IMR-90 (cell line): ENCODE measurements around the gene ZNF512B. TPM values are rescaled to one million over a fixed set of nuclear protein-coding genes. Genes with fewer than 3 reads are reported as not detected.

Experiments
- ATAC-seq: fragments of 200-7000 bp; cut with Tn5 transposase; 2 replicates; pipeline ENCODE4 v1.9.1; 2020; ENCODE audit warnings: low read depth, mild to moderate bottlenecking, moderate library complexity
- BruUV-seq: library from RNA; stranded (reverse); fragments of 400-500 nt; replicated peaks from 2 replicates; lab custom pipeline; 2021; lab: Mats Ljungman, UMichigan
- CTCF ChIA-PET: fragments of 300-600 bp; formaldehyde crosslinking; extraction: SDS; loops from one replicate; lab custom pipeline; 2021; ENCODE audit warnings: antibody characterized with exemption; lab: Yijun Ruan, JAX
- POLR2A ChIA-PET: fragments of 300-600 bp; sonication (Branson Sonifier 250); formaldehyde crosslinking; loops from one replicate; lab custom pipeline; 2022; ENCODE audit warnings: antibody characterized with exemption; ENCODE audit not compliant: unreplicated experiment; lab: Charles Lee
- DNase-seq: peaks from one replicate; pipeline ENCODE4 v3.0.0; 2013
- H2AFZ ChIP-seq: replicated peaks from 2 replicates; pipeline ENCODE3; 2013; ENCODE audit warnings: low read length, mild to moderate bottlenecking; ENCODE audit not compliant: poor library complexity
- H2AK5ac ChIP-seq: 2 replicates; pipeline ENCODE4 v1.6.1; 2013; ENCODE audit warnings: low read depth, low read length, inconsistent platforms
- H2AK9ac ChIP-seq: replicated peaks from 2 replicates; pipeline ENCODE3; 2013; ENCODE audit warnings: mild to moderate bottlenecking, low read depth, low read length, moderate library complexity; ENCODE audit not compliant: poor library complexity
- H2BK120ac ChIP-seq: 2 replicates; pipeline ENCODE4 v1.6.1; 2013; ENCODE audit warnings: low read depth, low read length, inconsistent platforms
- H2BK15ac ChIP-seq: 3 replicates; pipeline ENCODE4 v1.6.1; 2013; ENCODE audit warnings: low read depth, low read length, inconsistent platforms
- H2BK20ac ChIP-seq: 2 replicates; pipeline ENCODE4 v1.6.1; 2013; ENCODE audit warnings: low read depth, mild to moderate bottlenecking, inconsistent platforms, low read length, moderate library complexity
- H2BK5ac ChIP-seq: 2 replicates; pipeline ENCODE4 v1.6.1; 2013; ENCODE audit warnings: mild to moderate bottlenecking, low read depth, low read length, inconsistent platforms; ENCODE audit not compliant: poor library complexity, severe bottlenecking
- H3K14ac ChIP-seq: replicated peaks from 2 replicates; pipeline ENCODE4 v1.6.1; 2013; ENCODE audit warnings: low read depth, low read length, inconsistent platforms
- H3K18ac ChIP-seq: 2 replicates; pipeline ENCODE4 v1.6.1; 2013; ENCODE audit warnings: low read depth, low read length, control low read depth
- H3K23ac ChIP-seq: 2 replicates; pipeline ENCODE4 v1.6.1; 2013; ENCODE audit warnings: low read depth, low read length, inconsistent platforms
- H3K27ac ChIP-seq: 2 replicates; pipeline ENCODE4 v1.5.1; 2013; ENCODE audit warnings: mild to moderate bottlenecking, control low read depth, low read length; ENCODE audit not compliant: insufficient read depth
- H3K27me3 ChIP-seq: 2 replicates; pipeline ENCODE4 v1.6.1; 2013; ENCODE audit warnings: low read length; ENCODE audit not compliant: control insufficient read depth, insufficient read depth
- H3K36me3 ChIP-seq: 2 replicates; pipeline ENCODE4 v1.6.1; 2013; ENCODE audit warnings: low read length, mixed read lengths; ENCODE audit not compliant: control insufficient read depth, insufficient read depth
- H3K4ac ChIP-seq: 2 replicates; pipeline ENCODE4 v1.6.1; 2013; ENCODE audit warnings: low read depth, low read length, inconsistent platforms
- H3K4me1 ChIP-seq: 2 replicates; pipeline ENCODE4 v1.6.1; 2013; ENCODE audit warnings: low read length, mixed read lengths; ENCODE audit not compliant: control insufficient read depth, insufficient read depth
- H3K4me2 ChIP-seq: 2 replicates; pipeline ENCODE4 v1.6.1; 2013; ENCODE audit warnings: low read depth, mild to moderate bottlenecking, control low read depth, low read length, moderate library complexity
- H3K4me3 ChIP-seq: 2 replicates; pipeline ENCODE4 v1.5.1; 2013; ENCODE audit warnings: low read depth, mild to moderate bottlenecking, control low read depth, low read length, moderate library complexity; ENCODE audit not compliant: insufficient read depth
- H3K56ac ChIP-seq: 2 replicates; pipeline ENCODE4 v1.6.1; 2013; ENCODE audit warnings: low read length, inconsistent platforms; ENCODE audit not compliant: insufficient read depth; ENCODE audit errors: extremely low read depth
- H3K79me1 ChIP-seq, 2 experiments: 2 replicates each; pipeline ENCODE4 v1.6.1; 2013; ENCODE audit warnings: low read length in 2 of 2, inconsistent platforms in 1 of 2, low read depth in 1 of 2
- H3K9ac ChIP-seq: 2 replicates; pipeline ENCODE4 v1.6.1; 2013; ENCODE audit warnings: low read depth, low read length, control low read depth
- H3K9me1 ChIP-seq: 2 replicates; pipeline ENCODE4 v1.6.1; 2013; ENCODE audit warnings: low read length, inconsistent platforms; ENCODE audit not compliant: insufficient read depth
- H3K9me3 ChIP-seq: 2 replicates; pipeline ENCODE4 v1.6.1; 2013; ENCODE audit warnings: low read length; ENCODE audit not compliant: control insufficient read depth, insufficient read depth
- H4K20me1 ChIP-seq: 2 replicates; pipeline ENCODE4 v1.6.1; 2013; ENCODE audit warnings: low read length, inconsistent platforms; ENCODE audit not compliant: insufficient read depth
- H4K5ac ChIP-seq: 2 replicates; pipeline ENCODE4 v1.6.1; 2013; ENCODE audit warnings: mild to moderate bottlenecking, low read depth, low read length, control low read depth
- H4K8ac ChIP-seq, 2 experiments: 2 replicates each; pipeline ENCODE4 v1.6.1; 2013; ENCODE audit warnings: low read depth in 2 of 2, low read length in 2 of 2, control low read depth in 1 of 2, inconsistent platforms in 1 of 2
- H4K91ac ChIP-seq: 2 replicates; pipeline ENCODE4 v1.6.1; 2013; ENCODE audit warnings: low read depth, low read length, inconsistent platforms; ENCODE audit not compliant: insufficient read depth
- RAD21 ChIP-seq: IDR thresholded peaks from 2 replicates; pipeline ENCODE4 v1.6.1; 2012; ENCODE audit warnings: low read length, improper control_type of control experiment
- WGBS, 2 experiments: methylation state at CpG; one replicate each; pipeline versions ENCODE4 v1.1.5 to v1.1.7; 2013; ENCODE audit warnings: missing lambda C conversion rate in 2 of 2; ENCODE audit not compliant: insufficient read length in 1 of 2; ENCODE audit errors: extremely low coverage in 2 of 2; 5-methylcytosine and 5-hydroxymethylcytosine counted together
- dilution Hi-C: fragments of 300-500 bp; cut with HindIII; formaldehyde crosslinking; loops from one replicate; pipeline ENCODE4 v1.14.3; 2018; ENCODE audit warnings: low sequenced_read_pairs; ENCODE audit not compliant: unreplicated experiment
- in situ Hi-C: fragments of 300-500 bp; cut with MboI; formaldehyde crosslinking; loops from 3 replicates; pipeline ENCODE4 v1.14.3; 2019; ENCODE audit warnings: low sequenced_read_pairs, inconsistent platforms, mixed read lengths
- intact Hi-C: fragments of 100-400 bp; cut with micrococcal nuclease; formaldehyde crosslinking; loops from 2 replicates; pipeline ENCODE4 v1.10.0; 2022
- polyA plus RNA-seq, 3 experiments: library from polyadenylated mRNA; depleted of rRNA; stranded (reverse); fragments of >200 nt; gene quantifications; 2 replicates each; pipeline ENCODE4 v1.2.3, GENCODE V29; 2012; ENCODE audit warnings: low replicate concordance in 1 of 3
- total RNA-seq: library from RNA; depleted of rRNA; stranded (reverse); fragments of >200 nt; gene quantifications from 2 replicates; pipeline ENCODE4 v1.2.3, GENCODE V29; 2012

The ZNF512B gene
- total and polyA plus RNA-seq, 2 of the 4 experiments (the other 2 are of a cell fraction) = 6.5 to 15.6 TPM

DNA sequence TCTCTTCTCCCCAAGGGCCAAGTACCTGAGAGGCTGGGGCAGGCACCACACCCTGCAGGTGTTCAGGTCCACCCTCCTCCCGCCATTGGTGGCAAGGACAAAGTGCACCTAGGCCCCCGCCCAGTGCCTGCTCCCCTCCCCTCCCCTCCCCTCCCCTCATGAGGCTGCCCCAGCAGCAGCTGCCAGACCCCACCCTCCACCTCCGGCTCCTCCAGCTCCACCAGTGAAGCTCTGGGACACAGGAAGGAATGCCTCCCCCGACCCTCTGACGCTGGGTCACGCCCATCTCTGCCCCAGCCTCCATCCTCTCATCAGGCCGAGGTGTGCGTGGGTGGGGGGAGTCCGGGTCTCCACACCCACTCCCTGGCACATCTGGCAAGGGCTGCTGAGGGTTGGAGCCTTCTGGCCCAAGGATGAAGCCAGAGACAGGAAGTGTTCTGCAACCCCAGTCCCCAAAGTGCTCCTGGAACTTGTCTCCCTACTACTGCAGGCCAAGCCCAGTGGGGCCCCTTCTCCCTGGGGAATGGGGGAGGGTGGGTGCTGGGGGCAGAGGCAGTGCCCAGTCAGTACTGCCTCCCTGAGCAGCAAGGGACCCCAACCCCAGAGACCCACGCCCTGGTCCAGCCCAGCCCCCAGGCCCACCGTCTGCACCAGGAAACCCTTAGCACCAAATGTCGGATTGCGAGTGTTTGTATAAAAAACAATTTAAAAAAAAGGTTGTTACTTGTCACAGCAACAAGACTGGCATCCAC is 11.9 kb downstream of the ZNF512B start:
- Histone ChIP-seq H3K9me1 (peaks cover 12% of the 10 kb centered on the region), H2AK5ac (peak overlapping the region; percentile 82; the same call in 1 of the 2 replicates), H4K5ac (peak overlapping the region; percentile 27; the same call in 1 of the 2 replicates), H3K23ac (no peak overlapping the region), H2BK5ac (peak overlapping the region; percentile 29), H2BK20ac (no peak overlapping the region), H3K56ac (no peak overlapping the region), H3K14ac (no peak overlapping the region; the same call in 1 of the 2 replicates), H3K36me3 (peaks cover 32% of the 10 kb centered on the region), H3K4me3 (no peak overlapping the region), H3K27me3 (no peaks in the 10 kb centered on the region), H3K9ac (no peak overlapping the region), H4K8ac (peak overlapping the region in 1 of 2 experiments; percentile 43; a peak in 2 of 4 replicates), H2AFZ (peak overlapping the region; percentile 78), H3K4me1 (peaks cover 16% of the 10 kb centered on the region), H2BK120ac (no peak overlapping the region), H3K9me3 (no peaks in the 10 kb centered on the region), H2BK15ac (no peak overlapping the region), H4K91ac (no peak overlapping the region), H3K4ac (peak overlapping the region; percentile 43; the same call in 1 of the 2 replicates), H4K20me1 (peaks cover 16% of the 10 kb centered on the region), H3K27ac (peak overlapping the region; percentile 19; the same call in 1 of the 2 replicates), H3K79me1 (peaks cover 3 to 26% of the 10 kb centered on the region in 2 experiments; a peak in 3 of 4 replicates), H3K18ac (no peak overlapping the region), H3K4me2 (no peak overlapping the region), H2AK9ac (peak overlapping the region; percentile 96)
- DNase-seq (peak; percentile 23), ATAC-seq (no peak)
- CTCF ChIA-PET = no interaction called here
- WGBS, 2 experiments = no CpG with 5 or more reads among the region's 13 CpGs
- no TSS peak for BruUV-seq
- in situ Hi-C loops = no loop called here
- dilution Hi-C loops = no loop called here
- intact Hi-C loops = loop anchor here (5.0 kb wide), 1 partner anchor 421 kb away; the partner anchor contains the start of gene PTK6
- TF ChIP-seq RAD21 = no peak
- POLR2A ChIA-PET = no interaction called here
